Measurements from ENCODE around the gene WASHC1.
"Not testable (repeated sequence)": the region's sequence is repeated elsewhere in the genome, so short reads cannot be mapped to it uniquely, and the experiment has no call there.

The WASHC1 gene

GRCh38 chr9:29356-29755 lies at the start of gene WASHC1:
WASHC1 (minus strand) TSS chr9:29456; CDS start chr9:24999, 4,457 bp downstream.
- DNase-seq (ENCODE audit: low read depth) = not testable (repeated sequence)

GRCh38 chr9:78333-78732 lies 49.1 kb upstream of the WASHC1 start:
- not testable (repeated sequence) for H3K4me3 ChIP-seq (ENCODE audit: low read depth, low read length); DNase-seq (ENCODE audit: low read depth)

More at GRCh38 chr9:29356-29755, at the start of gene WASHC1:
- peak within 1 kb of the TSS; percentile 41 for H3K4me3 ChIP-seq (ENCODE audit: low read depth, low read length)

GRCh38 chr9:76389-76788 lies 47.1 kb upstream of the WASHC1 start:
- DNase-seq (ENCODE audit: low read depth); H3K4me3 ChIP-seq (ENCODE audit: low read depth, low read length): not testable (repeated sequence)

GRCh38 chr9:73900-74525 lies 44.8 kb upstream of the WASHC1 start:
- peak overlapping the region; percentile 42 for H3K4me3 ChIP-seq (ENCODE audit: low read depth, low read length)
- DNase-seq (ENCODE audit: low read depth) = not testable (repeated sequence)

GRCh38 chr9:73076-73899 lies 44.0 kb upstream of the WASHC1 start:
- H3K4me3 ChIP-seq (ENCODE audit: low read depth, low read length) = peak overlapping the region; percentile 42
- DNase-seq (ENCODE audit: low read depth) = not testable (repeated sequence)

GRCh38 chr9:63031-63629 lies 33.9 kb upstream of the WASHC1 start:
- not testable (repeated sequence) for DNase-seq (ENCODE audit: low read depth); H3K4me3 ChIP-seq (ENCODE audit: low read depth, low read length)

- DNase-seq (ENCODE audit: low read depth) = not testable (repeated sequence)
These were observed 23.4 kb upstream of the WASHC1 start for GRCh38 chr9:52678-53077.

GRCh38 chr9:48190-48842 lies 19.1 kb upstream of the WASHC1 start:
- H3K4me3 ChIP-seq (ENCODE audit: low read depth, low read length); DNase-seq (ENCODE audit: low read depth): not testable (repeated sequence)

More at GRCh38 chr9:52678-53077, 23.4 kb upstream of the WASHC1 start:
- not testable (repeated sequence) for H3K4me3 ChIP-seq (ENCODE audit: low read depth, low read length)

- DNase-seq (ENCODE audit: low read depth) = not testable (repeated sequence)
These were observed 17.5 kb upstream of the WASHC1 start for GRCh38 chr9:46639-47271.

GRCh38 chr9:46164-46563 lies 16.9 kb upstream of the WASHC1 start:
- not testable (repeated sequence) for H3K4me3 ChIP-seq (ENCODE audit: low read depth, low read length); DNase-seq (ENCODE audit: low read depth)

More at GRCh38 chr9:46639-47271, 17.5 kb upstream of the WASHC1 start:
- not testable (repeated sequence) for H3K4me3 ChIP-seq (ENCODE audit: low read depth, low read length)

GRCh38 chr9:45180-45878 lies 16.1 kb upstream of the WASHC1 start:
- DNase-seq (ENCODE audit: low read depth) = not testable (repeated sequence)

GRCh38 chr9:44416-44815 lies 15.2 kb upstream of the WASHC1 start:
- DNase-seq (ENCODE audit: low read depth); H3K4me3 ChIP-seq (ENCODE audit: low read depth, low read length): not testable (repeated sequence)

More at GRCh38 chr9:45180-45878, 16.1 kb upstream of the WASHC1 start:
- not testable (repeated sequence) for H3K4me3 ChIP-seq (ENCODE audit: low read depth, low read length)

GRCh38 chr9:43636-44035 lies 14.4 kb upstream of the WASHC1 start:
- not testable (repeated sequence) for H3K4me3 ChIP-seq (ENCODE audit: low read depth, low read length); DNase-seq (ENCODE audit: low read depth)

- not testable (repeated sequence) for H3K4me3 ChIP-seq (ENCODE audit: low read depth, low read length); DNase-seq (ENCODE audit: low read depth)
These were observed 13.9 kb upstream of the WASHC1 start for GRCh38 chr9:43116-43515.

- not testable (repeated sequence) for H3K4me3 ChIP-seq (ENCODE audit: low read depth, low read length); DNase-seq (ENCODE audit: low read depth)
These were observed 12.6 kb upstream of the WASHC1 start for GRCh38 chr9:41819-42218.

- not testable (repeated sequence) for H3K4me3 ChIP-seq (ENCODE audit: low read depth, low read length); DNase-seq (ENCODE audit: low read depth)
These were observed 12.0 kb upstream of the WASHC1 start for GRCh38 chr9:41261-41676.

- H3K4me3 ChIP-seq (ENCODE audit: low read depth, low read length); DNase-seq (ENCODE audit: low read depth): not testable (repeated sequence)
These were observed 3.1 kb upstream of the WASHC1 start for GRCh38 chr9:32308-32707.

- peak overlapping the region; percentile 41 for H3K4me3 ChIP-seq (ENCODE audit: low read depth, low read length)
These were observed 481 bp downstream of the WASHC1 start for GRCh38 chr9:28775-29174.

More at GRCh38 chr9:28775-29174, 481 bp downstream of the WASHC1 start:
- DNase-seq (ENCODE audit: low read depth) = not testable (repeated sequence)

Measured in skeletal muscle cell (primary cell).